Adrenal gland (tissue), 12 donors: Measurements from ENCODE around the gene HNRNPU. TPM values are rescaled to one million over a fixed set of nuclear protein-coding genes. Genes with fewer than 3 reads are reported as not detected.

ENCODE experiments used
- DNase-seq, 7 donors: peaks; one replicate each; pipeline ENCODE4 v3.0.0-alpha.2; 2019 to 2020
- H3K27ac ChIP-seq, 5 donors: fragments of 200-600 bp; sonication (generic) in 4 of 5; 1 replicate in 3 of 5; 2 replicates in 2 of 5; pipeline versions ENCODE4 v1.5.1 to v1.8.0; 2016 to 2020; ENCODE audit warnings: mild to moderate bottlenecking in 1 of 5
- H3K27me3 ChIP-seq: fragments of 200-600 bp; 2 replicates; pipeline ENCODE4 v1.8.0; 2021
- H3K36me3 ChIP-seq, 2 donors: fragments of 200-600 bp; replicated peaks in 1 of 2; 1 replicate in 1 of 2; 2 replicates in 1 of 2; pipeline versions ENCODE4 v1.5.1 to v1.8.0; 2018 to 2022
- H3K4me1 ChIP-seq, 2 donors: fragments of 200-600 bp; replicated peaks in 1 of 2; 1 replicate in 1 of 2; 2 replicates in 1 of 2; pipeline versions ENCODE4 v1.5.1 to v1.8.0; 2018 to 2021
- H3K4me3 ChIP-seq, 4 donors: fragments of 200-600 bp; sonication (generic) in 3 of 4; one replicate each; pipeline ENCODE4 v1.5.1; 2016 to 2018
- H3K9me3 ChIP-seq, 3 donors: fragments of 200-600 bp; sonication (generic) in 1 of 3; replicated peaks in 1 of 3; 1 replicate in 2 of 3; 2 replicates in 1 of 3; pipeline versions ENCODE4 v1.5.1 to v1.8.0; 2016 to 2021
- CTCF ChIP-seq, 6 experiments: fragments of 450-650 bp in 4 of 6; fragments of 200-600 bp in 2 of 6; sonication (generic) in 1 of 6; IDR thresholded peaks; 1 replicate in 5 of 6; 2 replicates in 1 of 6; pipeline versions ENCODE4 v1.5.1 to v1.8.0; 2016 to 2021; ENCODE audit warnings: antibody characterized with exemption in 6 of 6, mild to moderate bottlenecking in 2 of 6, moderate library complexity in 1 of 6
- POLR2A ChIP-seq, 2 donors: fragments of 450-650 bp; IDR thresholded peaks; one replicate each; pipeline ENCODE4 v1.6.1; 2017; ENCODE audit warnings: antibody characterized with exemption in 2 of 2, mild to moderate bottlenecking in 2 of 2, moderate library complexity in 1 of 2
- WGBS, 4 donors: extraction: QIAGEN DNeasy Blood & Tissue Kit in 2 of 4; methylation state at CpG; one replicate each; pipeline versions ENCODE4 v1.1.5 to v1.1.7; 2013 to 2017; 5-methylcytosine and 5-hydroxymethylcytosine counted together
- intact Hi-C, 2 donors: fragments of 100-400 bp; cut with DNase I; formaldehyde crosslinking; loops; one replicate each; pipeline versions ENCODE4 v1.14.1 to v1.15.0; 2022 to 2023
- polyA plus RNA-seq, 3 donors: library from polyadenylated mRNA; stranded (reverse); fragments of 200-250 nt in 2 of 3; fragments of 350-450 nt in 1 of 3; fragmentation: Illumina TruSeq in 1 of 3; extraction: RNeasy Lipid Tissue Mini Kit (QIAGEN cat#74804) in 1 of 3; gene quantifications; one replicate each; pipeline ENCODE4 v1.2.3, GENCODE V29; 2013 to 2014
- total RNA-seq, 9 donors: library from RNA; depleted of rRNA in 4 of 9; stranded (reverse); fragments of >200 nt in 4 of 9; fragments of 120-200 nt in 1 of 9; fragmentation: NEBNext Ultra II Directional in 1 of 9; extraction: Animal tissue kit (Norgen Biotek cat#: 25700) in 1 of 9; gene quantifications; one replicate each; pipeline versions ENCODE4 v1.1.0 to v1.2.4, GENCODE V29; 2013 to 2023
- donor health status: healthy with polysubstance abuse.
- donor health status: Bipolar disorder and iron deficiency.
- donor health status: DM: yes; HTN: yes; CAD: no.
- donor health status: DM: no; HTN: no; CAD: no.
- donor health status: DM: no; HTN: no; CAD: no.
- donor health status: DM: yes; HTN: yes; CAD: no.

Gene HNRNPU
- total and polyA plus RNA-seq, 12 donors: 141 to 397 (median 253) TPM

GRCh38 chr1:244802556-244803239 is 61.6 kb downstream of the HNRNPU start:
- H3K4me1 ChIP-seq: no peaks in the 10 kb centered on the region
- H3K27ac ChIP-seq: no peak overlapping the region
- H3K27me3 ChIP-seq: no peaks in the 10 kb centered on the region
- no peak overlapping the region for H3K4me3 ChIP-seq
- 86 to 91% (median 88%) methylated on average over 15 to 16 of the region's 16 CpGs for WGBS, 4 donors
- DNase-seq: peak in 1 of 7 donors; percentile 7
- H3K36me3 ChIP-seq: no peaks in the 10 kb centered on the region
- H3K9me3 ChIP-seq: no peaks in the 10 kb centered on the region
- TF ChIP-seq CTCF (IDR thresholded peaks at IDR 0.05): no peak
- TF ChIP-seq POLR2A (IDR thresholded peaks at IDR 0.05): no peak
- intact Hi-C loops: loop anchor here in 1 of 2 donors (5.0 kb wide), 1 partner anchor 245 kb away; no protein-coding TSS in a partner anchor

- Histone ChIP-seq H3K27ac (no peak overlapping the region), H3K4me1 (no peaks in the 10 kb centered on the region), H3K4me3 (no peak overlapping the region), H3K27me3 (no peaks in the 10 kb centered on the region), H3K36me3 (no peaks in the 10 kb centered on the region), H3K9me3 (no peaks in the 10 kb centered on the region)
- TF ChIP-seq CTCF (IDR thresholded peaks at IDR 0.05) (no peak), POLR2A (IDR thresholded peaks at IDR 0.05) (no peak)
- 60 to 70% (median 68%) methylated on average over 12 to 14 of the region's 14 CpGs for WGBS, 4 donors
- DNase-seq: peak in 1 of 7 donors; percentile 19
- intact Hi-C loops: loop anchor here in 1 of 2 donors (5.0 kb wide), 1 partner anchor 245 kb away; no protein-coding TSS in a partner anchor
These were observed 62.3 kb downstream of the HNRNPU start for GRCh38 chr1:244802041-244802440.

GRCh38 chr1:244801246-244801645 is 63.1 kb downstream of the HNRNPU start:
- Histone ChIP-seq H3K27me3 (no peaks in the 10 kb centered on the region), H3K9me3 (no peaks in the 10 kb centered on the region), H3K4me3 (no peak overlapping the region), H3K36me3 (no peaks in the 10 kb centered on the region), H3K27ac (no peak overlapping the region), H3K4me1 (no peaks in the 10 kb centered on the region)
- WGBS, 4 donors: 30 to 31% (median 30%) methylated on average over 14 of the region's 14 CpGs
- peak; percentile 34 to 67 (median 51) for DNase-seq
- no peak for TF ChIP-seq POLR2A (IDR thresholded peaks at IDR 0.05)
- peak; percentile 54 to 73 (median 69) for TF ChIP-seq CTCF (IDR thresholded peaks at IDR 0.05)
- intact Hi-C loops: loop anchor here in 1 of 2 donors (5.0 kb wide), 1 partner anchor 246 kb away; no protein-coding TSS in a partner anchor

GRCh38 chr1:244800821-244801220 is 63.5 kb downstream of the HNRNPU start:
- H3K9me3 ChIP-seq: no peaks in the 10 kb centered on the region
- H3K4me3 ChIP-seq: no peak overlapping the region
- no peak for DNase-seq
- 66 to 76% (median 70%) methylated on average over 9 of the region's 9 CpGs for WGBS, 4 donors
- no peaks in the 10 kb centered on the region for H3K36me3 ChIP-seq
- intact Hi-C loops: loop anchor here in 1 of 2 donors (5.0 kb wide), 1 partner anchor 246 kb away; no protein-coding TSS in a partner anchor
- H3K27ac ChIP-seq: no peak overlapping the region
- H3K4me1 ChIP-seq: no peaks in the 10 kb centered on the region
- TF ChIP-seq POLR2A (IDR thresholded peaks at IDR 0.05) (no peak), CTCF (IDR thresholded peaks at IDR 0.05) (no peak)
- H3K27me3 ChIP-seq: no peaks in the 10 kb centered on the region

Other genes with a start within 250 kb of the HNRNPU start
- gene DESI2, start 211.4 kb downstream of the HNRNPU start, total RNA-seq: 10 to 100 TPM; 20.6 to 50.0 (median 30.2) TPM
- 10 to 100 TPM in 2 of 3 donors, 1 to 10 TPM in 1; 7.0 to 26.1 (median 12.6) TPM for gene DESI2, start 211.4 kb downstream of the HNRNPU start, polyA plus RNA-seq
- gene COX20, start 28.9 kb downstream of the HNRNPU start, total RNA-seq: 10 to 100 TPM; 32.2 to 78.1 (median 39.9) TPM
- gene COX20, start 28.9 kb downstream of the HNRNPU start, polyA plus RNA-seq: 100 to 1,000 TPM; 120 to 265 (median 123) TPM